ENCODE data around the gene RIPOR1.

The RIPOR1 gene

GRCh38 chr16:67593288-67593687 lies 64.7 kb downstream of the RIPOR1 start:
- ChIA-PET CTCF (interaction anchor here (0.7 to 3.3 kb wide), 3 partner anchors 30 to 72 kb away, joined by 3 to 15 read pairs (median 13); no protein-coding TSS in a partner anchor), POLR2A (no interaction called here)
- DNase-seq (ENCODE audit: extremely low spot score): no peak
- TF ChIP-seq, protein P1, sequence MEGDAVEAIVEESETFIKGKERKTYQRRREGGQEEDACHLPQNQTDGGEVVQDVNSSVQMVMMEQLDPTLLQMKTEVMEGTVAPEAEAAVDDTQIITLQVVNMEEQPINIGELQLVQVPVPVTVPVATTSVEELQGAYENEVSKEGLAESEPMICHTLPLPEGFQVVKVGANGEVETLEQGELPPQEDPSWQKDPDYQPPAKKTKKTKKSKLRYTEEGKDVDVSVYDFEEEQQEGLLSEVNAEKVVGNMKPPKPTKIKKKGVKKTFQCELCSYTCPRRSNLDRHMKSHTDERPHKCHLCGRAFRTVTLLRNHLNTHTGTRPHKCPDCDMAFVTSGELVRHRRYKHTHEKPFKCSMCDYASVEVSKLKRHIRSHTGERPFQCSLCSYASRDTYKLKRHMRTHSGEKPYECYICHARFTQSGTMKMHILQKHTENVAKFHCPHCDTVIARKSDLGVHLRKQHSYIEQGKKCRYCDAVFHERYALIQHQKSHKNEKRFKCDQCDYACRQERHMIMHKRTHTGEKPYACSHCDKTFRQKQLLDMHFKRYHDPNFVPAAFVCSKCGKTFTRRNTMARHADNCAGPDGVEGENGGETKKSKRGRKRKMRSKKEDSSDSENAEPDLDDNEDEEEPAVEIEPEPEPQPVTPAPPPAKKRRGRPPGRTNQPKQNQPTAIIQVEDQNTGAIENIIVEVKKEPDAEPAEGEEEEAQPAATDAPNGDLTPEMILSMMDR (IDR thresholded peaks at IDR 0.05; ENCODE audit: control extremely low read depth, extremely low read depth, low read depth, missing control alignments): no peak

GRCh38 chr16:67593701-67594100 lies 65.1 kb downstream of the RIPOR1 start:
- ChIA-PET CTCF (interaction anchor here (2.9 kb wide), 1 partner anchor 72 kb away, joined by 13 read pairs; no protein-coding TSS in a partner anchor), POLR2A (no interaction called here)
- DNase-seq (ENCODE audit: extremely low spot score): no peak
- TF ChIP-seq, protein P1 (IDR thresholded peaks at IDR 0.05; ENCODE audit: control extremely low read depth, extremely low read depth, low read depth, missing control alignments): no peak

DNA sequence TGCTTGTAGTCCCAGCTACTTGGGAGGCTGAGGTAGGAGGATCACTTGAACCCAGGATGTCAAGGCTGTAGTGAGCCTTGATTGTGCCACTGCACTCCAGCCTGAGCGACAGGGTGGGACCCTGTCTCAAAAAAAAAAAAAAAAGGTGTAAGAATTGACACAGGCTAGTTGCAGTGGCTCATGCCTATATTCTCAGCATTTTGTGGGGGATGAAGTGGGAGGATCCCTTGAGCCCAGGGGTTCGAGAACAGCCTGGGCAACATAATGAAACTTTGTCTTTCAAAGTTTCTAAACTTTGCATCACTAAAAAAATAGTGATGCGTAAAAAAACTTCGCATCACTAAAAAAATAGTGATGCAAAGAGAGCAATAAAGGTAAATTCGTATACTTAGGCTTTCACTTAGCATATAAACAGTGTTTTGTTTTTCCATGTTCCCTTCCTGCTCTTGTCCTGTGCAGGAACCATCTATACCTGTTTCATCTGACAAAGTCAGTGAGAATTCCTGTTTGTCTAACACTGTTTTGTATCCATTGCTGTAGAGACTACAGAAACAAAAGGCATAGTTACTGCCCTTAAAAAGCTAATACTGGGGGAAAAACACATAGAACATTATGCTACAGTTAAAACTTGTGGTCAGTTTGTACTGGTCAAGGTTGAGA lies 65.8 kb downstream of the RIPOR1 start:
- POLR2A ChIA-PET: interaction anchor here (0.9 kb wide), 1 partner anchor 25 kb away, joined by 4 read pairs; no protein-coding TSS in a partner anchor
- CTCF ChIA-PET: interaction anchor here (0.8 to 2.9 kb wide), 7 partner anchors 8 to 73 kb away, joined by 3 to 13 read pairs (median 5); no protein-coding TSS in a partner anchor
- TF ChIP-seq, protein P1 (IDR thresholded peaks at IDR 0.05; ENCODE audit: control extremely low read depth, extremely low read depth, low read depth, missing control alignments): no peak
- no peak for DNase-seq (ENCODE audit: extremely low spot score)

- no peak for DNase-seq (ENCODE audit: extremely low spot score)
- ChIA-PET POLR2A (interaction anchor here (0.9 kb wide), 1 partner anchor 26 kb away, joined by 4 read pairs; no protein-coding TSS in a partner anchor), CTCF (interaction anchor here (0.8 to 2.9 kb wide), 7 partner anchors 8 to 74 kb away, joined by 3 to 13 read pairs (median 5); no protein-coding TSS in a partner anchor)
- TF ChIP-seq, protein P1 (IDR thresholded peaks at IDR 0.05; ENCODE audit: control extremely low read depth, extremely low read depth, low read depth, missing control alignments): no peak
Measured at GRCh38 chr16:67594956-67595355, 66.3 kb downstream of the RIPOR1 start.

Measured in GM10248 (cell line).